ENCODE measurements around the gene PAQR4.
A peak's percentile ranks its signal among the peaks of the same experiment; 100 is the strongest.

DNA sequence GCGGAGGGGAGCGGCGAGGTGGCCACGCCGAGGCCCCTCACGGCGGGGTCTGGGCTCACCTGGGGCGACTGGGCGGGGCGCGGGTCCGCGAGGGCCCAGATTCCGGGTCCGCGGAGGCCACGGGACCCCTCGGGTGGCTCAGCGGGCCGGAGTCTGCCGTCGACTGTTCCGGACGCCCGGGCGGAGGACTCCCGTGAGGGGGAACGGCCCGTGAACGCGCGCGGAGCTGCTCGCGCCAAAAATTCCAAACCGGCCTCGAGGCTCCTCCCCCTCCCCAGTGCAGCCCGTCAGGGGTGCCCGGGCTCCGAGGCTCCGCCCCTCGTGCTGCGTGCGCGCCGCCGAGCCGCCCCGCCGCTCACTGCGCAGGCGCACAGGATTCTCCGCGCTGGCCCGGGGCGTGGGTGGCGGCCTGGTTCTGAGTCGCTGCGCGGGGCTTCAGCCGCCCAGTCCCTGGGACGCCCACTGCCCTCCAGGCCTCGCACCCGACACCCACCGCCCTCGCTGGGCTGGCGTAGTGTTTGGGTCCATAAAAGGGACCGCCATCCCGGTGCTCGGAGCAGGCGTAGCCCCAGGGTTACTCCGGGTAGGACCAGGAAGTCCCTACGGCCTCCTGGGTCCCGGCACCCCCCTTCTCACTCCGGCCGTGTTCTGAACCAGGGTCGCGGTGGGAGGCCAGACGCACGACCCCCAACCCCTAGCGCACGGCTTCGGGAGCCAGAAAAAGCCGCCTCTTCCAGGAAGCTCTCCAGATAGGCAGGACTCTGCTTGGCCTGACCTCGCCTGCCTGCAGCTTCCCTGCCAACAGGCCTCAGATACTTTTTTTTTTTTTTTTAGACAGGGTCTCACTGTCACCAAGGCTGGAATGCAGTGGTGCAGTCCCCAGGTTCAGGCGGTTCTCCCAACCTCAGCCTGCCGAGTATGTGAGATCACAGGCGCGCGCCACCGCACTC is 11.4 kb downstream of the PAQR4 start, which contains the start of gene PKMYT1:
- TF ChIP-seq, protein P1, sequence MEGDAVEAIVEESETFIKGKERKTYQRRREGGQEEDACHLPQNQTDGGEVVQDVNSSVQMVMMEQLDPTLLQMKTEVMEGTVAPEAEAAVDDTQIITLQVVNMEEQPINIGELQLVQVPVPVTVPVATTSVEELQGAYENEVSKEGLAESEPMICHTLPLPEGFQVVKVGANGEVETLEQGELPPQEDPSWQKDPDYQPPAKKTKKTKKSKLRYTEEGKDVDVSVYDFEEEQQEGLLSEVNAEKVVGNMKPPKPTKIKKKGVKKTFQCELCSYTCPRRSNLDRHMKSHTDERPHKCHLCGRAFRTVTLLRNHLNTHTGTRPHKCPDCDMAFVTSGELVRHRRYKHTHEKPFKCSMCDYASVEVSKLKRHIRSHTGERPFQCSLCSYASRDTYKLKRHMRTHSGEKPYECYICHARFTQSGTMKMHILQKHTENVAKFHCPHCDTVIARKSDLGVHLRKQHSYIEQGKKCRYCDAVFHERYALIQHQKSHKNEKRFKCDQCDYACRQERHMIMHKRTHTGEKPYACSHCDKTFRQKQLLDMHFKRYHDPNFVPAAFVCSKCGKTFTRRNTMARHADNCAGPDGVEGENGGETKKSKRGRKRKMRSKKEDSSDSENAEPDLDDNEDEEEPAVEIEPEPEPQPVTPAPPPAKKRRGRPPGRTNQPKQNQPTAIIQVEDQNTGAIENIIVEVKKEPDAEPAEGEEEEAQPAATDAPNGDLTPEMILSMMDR (IDR thresholded peaks at IDR 0.05) = no peak
- no peak for TF ChIP-seq EZH2phosphoT487 (IDR thresholded peaks at IDR 0.05; ENCODE audit: borderline replicate concordance, low read depth)
- peak; percentile 92 for TF ChIP-seq POLR2AphosphoS5 (IDR thresholded peaks at IDR 0.05; ENCODE audit: low read depth, low read length)
- TF ChIP-seq CHD2 (IDR thresholded peaks at IDR 0.05; ENCODE audit: low read length, partially characterized antibody) = no peak
- TF ChIP-seq RCOR1 (IDR thresholded peaks at IDR 0.05; ENCODE audit: low read length) = no peak
- no peak for TF ChIP-seq YY1 (IDR thresholded peaks at IDR 0.05; ENCODE audit: low read depth)
- TF ChIP-seq, protein P2, sequence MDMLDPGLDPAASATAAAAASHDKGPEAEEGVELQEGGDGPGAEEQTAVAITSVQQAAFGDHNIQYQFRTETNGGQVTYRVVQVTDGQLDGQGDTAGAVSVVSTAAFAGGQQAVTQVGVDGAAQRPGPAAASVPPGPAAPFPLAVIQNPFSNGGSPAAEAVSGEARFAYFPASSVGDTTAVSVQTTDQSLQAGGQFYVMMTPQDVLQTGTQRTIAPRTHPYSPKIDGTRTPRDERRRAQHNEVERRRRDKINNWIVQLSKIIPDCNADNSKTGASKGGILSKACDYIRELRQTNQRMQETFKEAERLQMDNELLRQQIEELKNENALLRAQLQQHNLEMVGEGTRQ (IDR thresholded peaks at IDR 0.05; ENCODE audit: borderline replicate concordance, low read depth, low read length) = no peak
- no peak for TF ChIP-seq GATA2 (CRISPR knock-in tag; IDR thresholded peaks at IDR 0.05)
- TF ChIP-seq RAD21 (IDR thresholded peaks at IDR 0.05; ENCODE audit: low read length) = no peak
- peak; percentile 79 for TF ChIP-seq MXI1 (IDR thresholded peaks at IDR 0.05; ENCODE audit: low read depth, low read length)
- peak; percentile 77; the same call in 1 of the 2 replicates for TF ChIP-seq SIN3A (IDR thresholded peaks at IDR 0.05; ENCODE audit: borderline replicate concordance, low read depth, low read length)

Measured in SK-N-SH (cell line).